HepG2 (cell line): ENCODE measurements around the gene IGF2BP3.

Source experiments
- CEBPB ChIP-seq: IDR thresholded peaks from 2 replicates; pipeline ENCODE4 v1.6.1; 2011; ENCODE audit warnings: low read depth, low read length, improper control_type of control experiment, borderline replicate concordance
- ELF1 ChIP-seq: sonication (generic); formaldehyde crosslinking; IDR thresholded peaks from 2 replicates; pipeline ENCODE4 v1.4.0; 2020; ENCODE audit warnings: missing genetic modification reagents
- RBFOX2 ChIP-seq: fragments of 200-400 bp; formaldehyde crosslinking; IDR thresholded peaks from 2 replicates; pipeline ENCODE4 v1.6.1; 2017; ENCODE audit warnings: low read depth, mild to moderate bottlenecking, low read length
- RFX5 ChIP-seq: IDR thresholded peaks from 2 replicates; pipeline ENCODE4 v1.6.1; 2011; ENCODE audit warnings: low read depth, low read length, improper control_type of control experiment
- TRIM22 ChIP-seq: fragments of 450-650 bp; IDR thresholded peaks from 2 replicates; pipeline ENCODE4 v1.6.1; 2017
- ZNF615 ChIP-seq: sonication (generic); formaldehyde crosslinking; IDR thresholded peaks from 2 replicates; pipeline ENCODE4 v1.5.0; 2020; ENCODE audit warnings: mild to moderate bottlenecking, missing genetic modification reagents, borderline replicate concordance
- ZNF792 ChIP-seq: IDR thresholded peaks from 2 replicates; pipeline ENCODE4 v1.6.1; 2016

DNA sequence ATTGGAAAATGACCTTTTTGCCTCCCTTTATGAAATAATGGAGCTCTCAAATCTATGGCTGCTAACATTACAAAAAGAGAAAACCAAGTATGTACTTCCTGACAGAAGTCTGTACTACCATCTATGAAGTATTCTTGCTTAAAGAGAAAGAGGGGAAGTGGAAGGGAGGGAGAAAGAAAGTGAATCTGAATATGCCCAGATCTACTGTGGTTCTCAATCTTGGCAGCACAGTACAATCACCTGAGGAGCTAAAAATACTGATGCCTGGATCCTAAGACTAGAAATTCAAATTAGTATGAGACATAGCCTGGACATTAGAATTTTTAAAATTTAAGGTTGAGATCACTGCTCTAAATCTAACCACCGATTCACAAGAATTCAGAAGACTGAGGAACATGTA, 85.2 kb downstream of the IGF2BP3 start:
- TF ChIP-seq RFX5, result no peak
- no peak for TF ChIP-seq CEBPB
- TF ChIP-seq TRIM22, result no peak
- TF ChIP-seq ZNF792 (CRISPR knock-in tag), result no peak
- no peak for TF ChIP-seq ELF1 (CRISPR knock-in tag)
- TF ChIP-seq ZNF615, result no peak
- TF ChIP-seq RBFOX2, result no peak
